Measurements from ENCODE around the gene RAB31.

RAB31 gene

DNA sequence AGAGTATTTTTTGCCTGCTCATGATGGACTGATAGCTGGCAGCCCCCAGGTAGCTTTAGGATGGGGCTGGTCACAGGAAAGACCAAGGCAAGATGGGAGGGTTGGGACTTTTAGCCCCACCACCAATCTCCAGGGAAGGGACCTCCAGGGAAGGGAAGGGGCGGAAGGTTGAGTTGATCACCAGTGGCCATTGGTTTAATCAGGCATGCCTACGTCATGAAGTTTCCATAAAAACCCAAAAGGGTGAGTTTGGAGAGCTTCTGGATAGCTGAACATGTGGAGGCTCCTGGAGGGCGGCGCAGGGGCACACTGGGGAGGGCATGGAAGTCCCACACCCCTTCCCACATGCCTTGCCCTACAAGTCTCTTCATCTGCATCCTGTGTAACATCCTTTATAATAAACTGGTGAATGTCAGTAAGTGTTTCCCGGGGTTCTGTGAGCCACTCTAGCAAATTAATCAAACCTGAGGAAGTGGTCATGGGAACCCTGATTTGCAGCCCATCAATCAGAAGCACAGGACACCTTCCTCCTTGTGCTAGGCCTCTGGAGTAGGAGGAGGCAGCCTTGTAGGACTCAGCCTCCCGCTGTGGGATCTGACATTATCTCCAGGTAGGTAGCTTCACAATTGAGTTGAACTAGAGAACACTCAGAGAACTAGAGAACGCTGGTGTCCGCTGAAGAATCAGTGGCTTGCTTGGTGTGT lies 30.3 kb downstream of the RAB31 start:
- DNase-seq (ENCODE audit: low spot score) = no peak

GRCh38 chr18:9739516-9739915 lies 31.4 kb downstream of the RAB31 start:
- DNase-seq (ENCODE audit: low spot score) = no peak

GRCh38 chr18:9740071-9740470 lies 32.0 kb downstream of the RAB31 start:
- no peak for DNase-seq (ENCODE audit: low spot score)

GRCh38 chr18:9741406-9741792 lies 33.3 kb downstream of the RAB31 start:
- DNase-seq (ENCODE audit: low spot score) = no peak

DNA sequence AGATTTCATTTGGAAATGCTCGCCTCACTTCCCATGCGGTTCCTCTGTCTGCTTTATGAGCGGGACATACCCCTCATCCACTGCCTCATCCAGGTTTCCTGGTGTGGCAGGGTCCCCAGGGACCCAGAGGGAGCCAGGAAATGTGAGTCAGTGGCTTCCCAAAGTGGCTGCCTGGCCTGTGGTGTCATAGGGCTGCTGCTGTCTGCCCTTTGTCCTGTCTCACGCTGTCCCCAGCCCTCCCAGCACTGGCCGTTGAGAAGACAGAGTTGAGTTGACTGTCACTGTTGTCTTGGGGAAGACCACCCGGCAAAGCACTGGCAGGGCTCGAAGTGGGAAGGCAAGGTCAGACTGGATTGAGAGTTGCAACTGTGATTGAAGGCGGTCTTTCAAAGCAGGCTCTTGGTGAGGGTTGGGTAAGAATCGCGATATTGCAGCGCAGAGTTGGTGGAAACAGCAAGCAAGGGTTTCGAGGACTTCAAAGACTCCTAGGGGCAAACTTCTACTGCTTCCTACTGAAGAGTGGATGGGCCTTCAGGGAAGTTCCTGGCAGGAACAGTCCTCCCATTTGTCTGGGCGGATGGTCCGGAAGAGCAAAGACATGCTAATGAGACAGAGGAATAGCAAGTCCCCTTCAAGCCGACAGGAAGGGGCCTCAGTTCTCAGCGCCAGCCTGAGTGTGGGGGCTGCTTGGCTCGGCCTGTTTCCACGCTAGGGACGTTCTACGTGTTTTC lies 33.9 kb downstream of the RAB31 start:
- no peak for DNase-seq (ENCODE audit: low spot score)

- no peak for DNase-seq (ENCODE audit: low spot score)
These were observed 34.5 kb downstream of the RAB31 start for GRCh38 chr18:9742524-9743131.

GRCh38 chr18:9743200-9744016 lies 35.3 kb downstream of the RAB31 start:
- DNase-seq (ENCODE audit: low spot score) = no peak

DNA sequence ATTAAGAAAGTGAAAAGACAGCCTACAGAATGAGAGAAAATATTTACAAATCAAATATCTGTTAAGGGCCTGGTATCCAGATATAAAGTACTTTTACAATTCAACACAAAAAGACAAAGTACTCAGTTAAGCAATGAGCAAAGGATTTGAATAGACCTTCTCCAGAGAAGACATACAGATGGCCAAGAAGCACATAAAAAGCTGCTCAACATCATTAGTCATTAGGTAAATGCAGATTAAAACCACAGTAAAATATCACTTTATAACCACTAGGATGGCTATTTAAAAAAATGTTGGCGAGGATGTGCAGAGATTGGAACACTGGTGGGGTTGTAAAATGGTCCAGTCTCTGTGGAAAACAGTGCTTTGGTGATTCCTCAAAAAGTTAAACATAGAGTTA lies 38.9 kb downstream of the RAB31 start:
- no peak for DNase-seq (ENCODE audit: low spot score)

DNA sequence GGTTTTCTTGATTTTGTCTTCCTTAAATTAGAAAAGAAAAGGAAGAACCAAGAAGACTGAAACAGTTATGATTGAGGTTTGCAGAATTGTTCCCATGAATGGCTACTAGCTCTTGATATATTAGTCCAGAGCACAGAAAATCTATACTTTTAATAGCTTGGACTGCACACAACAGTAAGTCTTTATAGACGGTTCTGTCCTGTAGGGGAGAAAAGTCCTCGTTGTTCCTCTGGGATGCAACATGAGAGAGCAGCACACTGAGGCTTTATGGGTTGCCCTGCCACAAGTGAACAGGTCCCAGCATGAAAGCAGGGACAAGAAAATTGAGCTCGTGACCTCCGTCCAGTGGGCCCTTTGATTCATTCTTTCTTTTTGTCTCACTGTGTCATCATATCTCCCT lies 41.5 kb downstream of the RAB31 start:
- DNase-seq (ENCODE audit: low spot score) = no peak

- DNase-seq (ENCODE audit: low spot score) = no peak
These were observed 42.0 kb downstream of the RAB31 start for GRCh38 chr18:9750112-9750511.

GRCh38 chr18:9750606-9751304 lies 42.7 kb downstream of the RAB31 start:
- no peak for DNase-seq (ENCODE audit: low spot score)

- DNase-seq (ENCODE audit: low spot score) = no peak
These were observed 43.4 kb downstream of the RAB31 start for GRCh38 chr18:9751371-9752031.

GRCh38 chr18:9753846-9754245 lies 45.7 kb downstream of the RAB31 start:
- no peak for DNase-seq (ENCODE audit: low spot score)

DNA sequence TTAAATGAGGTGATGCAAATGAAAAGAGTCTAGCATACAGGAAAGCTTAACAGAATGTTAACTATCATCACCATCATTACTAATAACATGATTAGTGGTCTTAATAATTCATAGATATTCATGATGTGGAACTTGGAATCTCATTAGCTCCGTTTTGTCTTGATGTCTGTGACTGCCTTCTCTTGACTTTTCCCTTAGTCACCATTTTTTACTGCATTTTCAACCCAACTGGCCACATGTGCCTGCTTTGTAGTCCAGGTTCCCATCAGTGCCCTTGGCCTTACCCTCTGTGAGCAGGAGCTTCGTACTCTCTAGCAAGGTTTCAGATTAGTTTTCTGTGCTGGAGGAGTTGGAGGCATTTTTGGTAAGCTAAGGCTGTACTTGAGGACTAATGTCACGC lies 47.0 kb downstream of the RAB31 start:
- DNase-seq (ENCODE audit: low spot score) = no peak

- DNase-seq (ENCODE audit: low spot score) = no peak
These were observed 47.5 kb downstream of the RAB31 start for GRCh38 chr18:9755615-9756014.

GRCh38 chr18:9756271-9756932 lies 48.3 kb downstream of the RAB31 start:
- DNase-seq (ENCODE audit: low spot score) = no peak

GRCh38 chr18:9756933-9757470 lies 48.9 kb downstream of the RAB31 start:
- DNase-seq (ENCODE audit: low spot score) = no peak

DNA sequence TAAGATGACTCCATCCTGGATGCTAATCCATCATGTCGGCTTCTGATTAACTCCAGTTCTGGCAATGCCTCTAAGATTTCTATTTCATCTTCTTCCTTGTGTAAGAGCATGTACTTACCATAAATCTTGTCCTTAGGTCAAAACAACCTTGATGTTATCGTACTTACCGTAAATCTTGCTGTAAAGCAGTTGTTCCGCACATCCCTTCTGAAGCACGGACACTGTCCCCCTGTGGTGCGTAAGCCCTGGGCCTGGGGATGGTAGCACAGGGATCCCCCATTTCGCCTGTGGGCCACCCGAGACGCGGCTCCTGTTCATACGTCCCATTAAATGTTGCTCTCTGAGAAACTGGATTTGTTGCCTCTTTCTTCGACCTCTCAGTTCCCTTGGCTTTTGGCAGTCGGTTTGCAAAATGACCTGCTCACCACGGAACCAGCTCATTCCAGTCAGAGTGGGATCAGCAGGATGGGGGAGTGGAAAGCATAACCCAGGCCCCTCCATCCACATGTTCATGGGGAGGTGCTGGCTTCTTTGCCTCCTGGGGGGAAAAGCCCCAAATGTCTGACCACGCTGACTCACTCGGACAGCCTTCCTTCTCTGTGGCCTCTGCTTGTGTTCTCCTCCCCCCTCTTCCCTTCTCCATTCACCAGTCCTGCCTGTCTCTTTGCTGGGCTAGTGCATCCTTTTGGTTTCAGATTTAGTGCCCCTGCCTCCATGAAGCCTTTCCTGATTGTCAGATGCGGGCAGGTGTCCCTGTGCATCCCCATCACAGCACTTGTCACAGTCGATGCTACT lies 49.9 kb downstream of the RAB31 start:
- no peak for DNase-seq (ENCODE audit: low spot score)

DNA sequence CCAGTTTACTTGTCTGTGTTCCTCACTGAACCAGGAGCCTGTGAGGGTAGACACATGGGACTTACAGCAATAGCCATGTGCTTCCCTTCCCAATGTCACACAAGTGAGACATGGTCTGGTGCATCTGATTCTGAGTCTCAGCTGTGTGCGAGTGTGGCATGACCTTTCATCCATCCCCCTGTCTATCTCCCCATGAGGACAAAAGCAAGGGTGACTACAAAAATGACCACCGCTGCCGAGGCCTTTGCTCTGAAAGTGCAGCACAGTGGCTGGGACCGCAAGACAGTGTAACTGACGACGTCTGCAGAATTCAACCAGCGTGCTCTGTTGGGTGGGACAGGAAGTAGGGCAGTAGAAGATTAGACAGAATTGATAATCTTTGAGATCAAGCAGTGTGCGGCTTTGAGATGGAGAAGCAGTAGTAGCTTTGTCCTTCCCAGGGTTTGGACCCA lies 50.5 kb downstream of the RAB31 start:
- no peak for DNase-seq (ENCODE audit: low spot score)

DNA sequence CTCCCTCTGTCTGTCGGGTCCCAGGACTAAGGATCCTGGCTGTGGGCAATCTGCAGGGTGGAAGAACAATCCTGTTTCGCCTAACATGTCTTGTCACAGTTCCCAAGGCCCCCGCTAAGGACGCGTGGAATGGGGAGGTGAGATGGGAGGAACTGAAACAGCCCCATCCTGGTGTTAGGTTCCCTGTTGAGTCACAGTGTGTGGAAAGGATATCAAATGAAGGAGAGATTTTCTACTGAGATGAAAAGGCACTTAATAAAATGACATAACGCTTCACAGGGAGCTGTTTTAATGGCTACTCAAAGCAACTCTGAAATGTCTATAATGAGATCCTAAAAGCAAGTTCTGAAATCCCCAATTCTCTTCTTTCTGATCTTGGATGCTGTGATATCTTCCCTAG lies 52.5 kb downstream of the RAB31 start:
- DNase-seq (ENCODE audit: low spot score) = no peak
